OCI-LY3 (cell line): ENCODE data around the gene CLEC10A.

Source experiments
- CTCF ChIP-seq: fragments of 200-600, 300-600 bp; sonication (generic); IDR thresholded peaks from 2 replicates; pipeline ENCODE4 v1.5.1; 2014; ENCODE audit warnings: antibody characterized with exemption, low read length, low read depth
- EZH2phosphoT487 ChIP-seq: fragments of 200-600 bp; shearing (Covaris generic); IDR thresholded peaks from 2 replicates; pipeline ENCODE4 v1.6.1; 2018; ENCODE audit warnings: antibody characterized with exemption, mixed run types, low read depth

- TF ChIP-seq CTCF (no peak), EZH2phosphoT487 (no peak)
These were observed 32.6 kb upstream of the CLEC10A start for GRCh38 chr17:7112510-7113108.
